ENCODE measurements around the gene PRKCB. TPM values are rescaled to one million over a fixed set of nuclear protein-coding genes. Genes with fewer than 3 reads are reported as not detected.

The PRKCB gene
- total and polyA plus RNA-seq, 9 donors = 1.2 to 4.5 (median 1.6) TPM

GRCh38 chr16:24049113-24049512, 213.3 kb downstream of the PRKCB start:
- H3K36me3 ChIP-seq (ENCODE audit: control insufficient read depth, insufficient read depth, low read length) = no peaks in the 10 kb centered on the region
- H3K4me3 ChIP-seq (ENCODE audit: low read length) = no peak overlapping the region
- no peak overlapping the region for H3K27ac ChIP-seq (ENCODE audit: low read length)
- no peak for DNase-seq
- WGBS (ENCODE audit: insufficient coverage) = 89% methylated on average over 4 of the region's 5 CpGs
- H3K9me3 ChIP-seq (replicated peaks; ENCODE audit: control insufficient read depth, low read depth, low read length) = no peaks in the 10 kb centered on the region
- H3K27me3 ChIP-seq (ENCODE audit: control insufficient read depth, insufficient read depth, low read length) = no peaks in the 10 kb centered on the region
- no peaks in the 10 kb centered on the region for H3K4me1 ChIP-seq (ENCODE audit: control insufficient read depth, insufficient read depth, low read length)

GRCh38 chr16:24051125-24051524, 215.3 kb downstream of the PRKCB start:
- Histone ChIP-seq H3K36me3 (ENCODE audit: control insufficient read depth, insufficient read depth, low read length) (no peaks in the 10 kb centered on the region), H3K4me3 (ENCODE audit: low read length) (no peak overlapping the region), H3K27ac (ENCODE audit: low read length) (no peak overlapping the region), H3K9me3 (replicated peaks; ENCODE audit: control insufficient read depth, low read depth, low read length) (no peaks in the 10 kb centered on the region), H3K27me3 (ENCODE audit: control insufficient read depth, insufficient read depth, low read length) (peaks cover 4% of the 10 kb centered on the region), H3K4me1 (ENCODE audit: control insufficient read depth, insufficient read depth, low read length) (no peaks in the 10 kb centered on the region)
- DNase-seq = no peak
- 29% methylated on average over 4 of the region's 5 CpGs for WGBS (ENCODE audit: insufficient coverage)

GRCh38 chr16:24052329-24053098, 216.7 kb downstream of the PRKCB start:
- Histone ChIP-seq H3K27ac (ENCODE audit: low read length) (no peak overlapping the region), H3K4me1 (ENCODE audit: control insufficient read depth, insufficient read depth, low read length) (no peaks in the 10 kb centered on the region), H3K4me3 (ENCODE audit: low read length) (no peak overlapping the region), H3K9me3 (replicated peaks; ENCODE audit: control insufficient read depth, low read depth, low read length) (no peaks in the 10 kb centered on the region), H3K27me3 (ENCODE audit: control insufficient read depth, insufficient read depth, low read length) (peaks cover 4% of the 10 kb centered on the region), H3K36me3 (ENCODE audit: control insufficient read depth, insufficient read depth, low read length) (no peaks in the 10 kb centered on the region)
- no peak for DNase-seq
- WGBS (ENCODE audit: insufficient coverage) = 79% methylated on average over 3 of the region's 9 CpGs

- no peak for DNase-seq
- Histone ChIP-seq H3K27me3 (ENCODE audit: control insufficient read depth, insufficient read depth, low read length) (peaks cover 4% of the 10 kb centered on the region), H3K9me3 (replicated peaks; ENCODE audit: control insufficient read depth, low read depth, low read length) (no peaks in the 10 kb centered on the region), H3K36me3 (ENCODE audit: control insufficient read depth, insufficient read depth, low read length) (no peaks in the 10 kb centered on the region), H3K4me1 (ENCODE audit: control insufficient read depth, insufficient read depth, low read length) (no peaks in the 10 kb centered on the region), H3K4me3 (ENCODE audit: low read length) (no peak overlapping the region), H3K27ac (ENCODE audit: low read length) (no peak overlapping the region)
- WGBS (ENCODE audit: insufficient coverage) = 68% methylated on average over 4 of the region's 8 CpGs
These were observed 217.5 kb downstream of the PRKCB start for GRCh38 chr16:24053099-24053946.

- Histone ChIP-seq H3K27ac (ENCODE audit: low read length) (no peak overlapping the region), H3K4me1 (ENCODE audit: control insufficient read depth, insufficient read depth, low read length) (no peaks in the 10 kb centered on the region), H3K27me3 (ENCODE audit: control insufficient read depth, insufficient read depth, low read length) (peaks cover 4% of the 10 kb centered on the region), H3K9me3 (replicated peaks; ENCODE audit: control insufficient read depth, low read depth, low read length) (no peaks in the 10 kb centered on the region), H3K36me3 (ENCODE audit: control insufficient read depth, insufficient read depth, low read length) (no peaks in the 10 kb centered on the region), H3K4me3 (ENCODE audit: low read length) (no peak overlapping the region)
- DNase-seq = no peak
- WGBS (ENCODE audit: insufficient coverage) = 39% methylated on average over 10 of the region's 12 CpGs
These were observed 219.1 kb downstream of the PRKCB start for GRCh38 chr16:24054741-24055491.

GRCh38 chr16:24062270-24062817, 226.6 kb downstream of the PRKCB start:
- no peak for DNase-seq
- H3K27me3 ChIP-seq (ENCODE audit: control insufficient read depth, insufficient read depth, low read length) = no peaks in the 10 kb centered on the region
- WGBS (ENCODE audit: insufficient coverage) = 100% methylated on average over 2 of the region's 3 CpGs
- H3K9me3 ChIP-seq (replicated peaks; ENCODE audit: control insufficient read depth, low read depth, low read length) = no peaks in the 10 kb centered on the region
- H3K27ac ChIP-seq (ENCODE audit: low read length) = no peak overlapping the region
- no peaks in the 10 kb centered on the region for H3K36me3 ChIP-seq (ENCODE audit: control insufficient read depth, insufficient read depth, low read length)
- no peaks in the 10 kb centered on the region for H3K4me1 ChIP-seq (ENCODE audit: control insufficient read depth, insufficient read depth, low read length)
- no peak overlapping the region for H3K4me3 ChIP-seq (ENCODE audit: low read length)

- Histone ChIP-seq H3K4me3 (ENCODE audit: low read length) (no peak overlapping the region), H3K27me3 (ENCODE audit: control insufficient read depth, insufficient read depth, low read length) (no peaks in the 10 kb centered on the region), H3K9me3 (replicated peaks; ENCODE audit: control insufficient read depth, low read depth, low read length) (no peaks in the 10 kb centered on the region), H3K27ac (ENCODE audit: low read length) (no peak overlapping the region), H3K36me3 (ENCODE audit: control insufficient read depth, insufficient read depth, low read length) (no peaks in the 10 kb centered on the region), H3K4me1 (ENCODE audit: control insufficient read depth, insufficient read depth, low read length) (no peaks in the 10 kb centered on the region)
- no peak for DNase-seq
- 70% methylated on average over 4 of the region's 6 CpGs for WGBS (ENCODE audit: insufficient coverage)
These were observed 233.3 kb downstream of the PRKCB start for GRCh38 chr16:24069036-24069590.

GRCh38 chr16:24070851-24071250, 235.1 kb downstream of the PRKCB start:
- Histone ChIP-seq H3K9me3 (replicated peaks; ENCODE audit: control insufficient read depth, low read depth, low read length) (no peaks in the 10 kb centered on the region), H3K4me3 (ENCODE audit: low read length) (no peak overlapping the region), H3K27ac (ENCODE audit: low read length) (no peak overlapping the region), H3K27me3 (ENCODE audit: control insufficient read depth, insufficient read depth, low read length) (no peaks in the 10 kb centered on the region), H3K4me1 (ENCODE audit: control insufficient read depth, insufficient read depth, low read length) (no peaks in the 10 kb centered on the region), H3K36me3 (ENCODE audit: control insufficient read depth, insufficient read depth, low read length) (no peaks in the 10 kb centered on the region)
- WGBS (ENCODE audit: insufficient coverage) = no CpG with 5 or more reads among the region's 1 CpG
- no peak for DNase-seq

- DNase-seq = no peak
- WGBS (ENCODE audit: insufficient coverage) = 90% methylated on average over 2 of the region's 8 CpGs
- Histone ChIP-seq H3K9me3 (replicated peaks; ENCODE audit: control insufficient read depth, low read depth, low read length) (no peaks in the 10 kb centered on the region), H3K36me3 (ENCODE audit: control insufficient read depth, insufficient read depth, low read length) (no peaks in the 10 kb centered on the region), H3K4me1 (ENCODE audit: control insufficient read depth, insufficient read depth, low read length) (no peaks in the 10 kb centered on the region), H3K27me3 (ENCODE audit: control insufficient read depth, insufficient read depth, low read length) (no peaks in the 10 kb centered on the region), H3K4me3 (ENCODE audit: low read length) (no peak overlapping the region), H3K27ac (ENCODE audit: low read length) (no peak overlapping the region)
These were observed 236.0 kb downstream of the PRKCB start for GRCh38 chr16:24071666-24072360.

All from muscle of leg (tissue), 11 donors.